ENCODE data around the gene RTEL1.

Gene RTEL1

GRCh38 chr20:63680427-63680826 is 22.3 kb downstream of the RTEL1 start:
- no peak for DNase-seq (ENCODE audit: extremely low read depth, low read depth)
- TF ChIP-seq CTCF (IDR thresholded peaks at IDR 0.05; ENCODE audit: low read depth, low read length, missing control alignments): no peak
- H3K4me3 ChIP-seq (replicated peaks; ENCODE audit: low read depth, low read length): no peak overlapping the region

- H3K4me3 ChIP-seq (replicated peaks; ENCODE audit: low read depth, low read length): no peak overlapping the region
- TF ChIP-seq CTCF (IDR thresholded peaks at IDR 0.05; ENCODE audit: low read depth, low read length, missing control alignments): no peak
- no peak for DNase-seq (ENCODE audit: extremely low read depth, low read depth)
Measured at GRCh38 chr20:63680857-63681608, 22.9 kb downstream of the RTEL1 start.

GRCh38 chr20:63681609-63682142 is 23.6 kb downstream of the RTEL1 start:
- DNase-seq (ENCODE audit: extremely low read depth, low read depth): no peak
- H3K4me3 ChIP-seq (replicated peaks; ENCODE audit: low read depth, low read length): no peak overlapping the region
- TF ChIP-seq CTCF (IDR thresholded peaks at IDR 0.05; ENCODE audit: low read depth, low read length, missing control alignments): no peak

- no peak overlapping the region for H3K4me3 ChIP-seq (replicated peaks; ENCODE audit: low read depth, low read length)
- DNase-seq (ENCODE audit: extremely low read depth, low read depth): peak; percentile 96
- no peak for TF ChIP-seq CTCF (IDR thresholded peaks at IDR 0.05; ENCODE audit: low read depth, low read length, missing control alignments)
Measured at GRCh38 chr20:63682384-63683139, 24.4 kb downstream of the RTEL1 start.

GRCh38 chr20:63685269-63686026 is 27.3 kb downstream of the RTEL1 start:
- no peak for TF ChIP-seq CTCF (IDR thresholded peaks at IDR 0.05; ENCODE audit: low read depth, low read length, missing control alignments)
- no peak overlapping the region for H3K4me3 ChIP-seq (replicated peaks; ENCODE audit: low read depth, low read length)
- no peak for DNase-seq (ENCODE audit: extremely low read depth, low read depth)

- DNase-seq (ENCODE audit: extremely low read depth, low read depth): no peak
- TF ChIP-seq CTCF (IDR thresholded peaks at IDR 0.05; ENCODE audit: low read depth, low read length, missing control alignments): no peak
- H3K4me3 ChIP-seq (replicated peaks; ENCODE audit: low read depth, low read length): no peak overlapping the region
Measured at GRCh38 chr20:63686094-63686491, 28.0 kb downstream of the RTEL1 start.

All from HFF-Myc (cell line).